ENCODE results near the gene JAKMIP1. TPM values are rescaled to one million over a fixed set of nuclear protein-coding genes. Genes with fewer than 3 reads are reported as not detected.

JAKMIP1 gene
- total RNA-seq, 1 experiment from 2014 or later = not detected

- CTCF ChIA-PET = interaction anchor here (0.8 kb wide), 1 partner anchor 27 kb away, joined by 3 read pairs; no protein-coding TSS in a partner anchor
- POLR2A ChIA-PET = no interaction called here
- H3K4me3 Mint-ChIP-seq (ENCODE audit: unreplicated experiment) = no peak overlapping the region
- H3K9me3 Mint-ChIP-seq (ENCODE audit: unreplicated experiment) = peaks cover 27% of the 10 kb centered on the region
- H3K27me3 Mint-ChIP-seq (ENCODE audit: insufficient read depth, unreplicated experiment) = no peaks in the 10 kb centered on the region
- no peak overlapping the region for H3K27ac Mint-ChIP-seq (ENCODE audit: low read depth, unreplicated experiment)
- H3K36me3 Mint-ChIP-seq (ENCODE audit: insufficient read depth, unreplicated experiment) = no peaks in the 10 kb centered on the region
- TF ChIP-seq CTCF (IDR thresholded peaks at IDR 0.05; ENCODE audit: unreplicated experiment) = no peak
- DNase-seq (ENCODE audit: unreplicated experiment) = no peak
- BruUV-seq (replicated peaks) = no TSS peak
- intact Hi-C loops (cut with micrococcal nuclease) = no loop called here
- no peaks in the 10 kb centered on the region for H3K4me1 Mint-ChIP-seq (ENCODE audit: insufficient read depth, unreplicated experiment)
Measured at GRCh38 chr4:6107886-6108285, 92.5 kb downstream of the JAKMIP1 start.

- H3K4me1 Mint-ChIP-seq (ENCODE audit: insufficient read depth, unreplicated experiment) = no peaks in the 10 kb centered on the region
- no peaks in the 10 kb centered on the region for H3K36me3 Mint-ChIP-seq (ENCODE audit: insufficient read depth, unreplicated experiment)
- BruUV-seq (replicated peaks) = no TSS peak
- H3K9me3 Mint-ChIP-seq (ENCODE audit: unreplicated experiment) = peaks cover 27% of the 10 kb centered on the region
- ChIA-PET POLR2A (no interaction called here), CTCF (no interaction called here)
- no peak overlapping the region for H3K27ac Mint-ChIP-seq (ENCODE audit: low read depth, unreplicated experiment)
- no peak overlapping the region for H3K4me3 Mint-ChIP-seq (ENCODE audit: unreplicated experiment)
- intact Hi-C loops (cut with micrococcal nuclease) = no loop called here
- no peak for TF ChIP-seq CTCF (IDR thresholded peaks at IDR 0.05; ENCODE audit: unreplicated experiment)
- no peaks in the 10 kb centered on the region for H3K27me3 Mint-ChIP-seq (ENCODE audit: insufficient read depth, unreplicated experiment)
- DNase-seq (ENCODE audit: unreplicated experiment) = no peak
Measured at GRCh38 chr4:6107114-6107791, 93.1 kb downstream of the JAKMIP1 start.

GRCh38 chr4:6106156-6106555 is 94.2 kb downstream of the JAKMIP1 start:
- CTCF ChIA-PET = interaction anchor here (0.7 kb wide), 1 partner anchor 108 kb away, joined by 4 read pairs; no protein-coding TSS in a partner anchor
- intact Hi-C loops (cut with micrococcal nuclease) = no loop called here
- H3K9me3 Mint-ChIP-seq (ENCODE audit: unreplicated experiment) = peaks cover 31% of the 10 kb centered on the region
- no peak for TF ChIP-seq CTCF (IDR thresholded peaks at IDR 0.05; ENCODE audit: unreplicated experiment)
- POLR2A ChIA-PET = no interaction called here
- no peaks in the 10 kb centered on the region for H3K27me3 Mint-ChIP-seq (ENCODE audit: insufficient read depth, unreplicated experiment)
- no peak overlapping the region for H3K4me3 Mint-ChIP-seq (ENCODE audit: unreplicated experiment)
- H3K4me1 Mint-ChIP-seq (ENCODE audit: insufficient read depth, unreplicated experiment) = no peaks in the 10 kb centered on the region
- H3K36me3 Mint-ChIP-seq (ENCODE audit: insufficient read depth, unreplicated experiment) = no peaks in the 10 kb centered on the region
- H3K27ac Mint-ChIP-seq (ENCODE audit: low read depth, unreplicated experiment) = no peak overlapping the region
- DNase-seq (ENCODE audit: unreplicated experiment) = no peak
- BruUV-seq (replicated peaks) = no TSS peak

GRCh38 chr4:6105311-6105911 is 94.9 kb downstream of the JAKMIP1 start:
- no peak overlapping the region for H3K27ac Mint-ChIP-seq (ENCODE audit: low read depth, unreplicated experiment)
- H3K9me3 Mint-ChIP-seq (ENCODE audit: unreplicated experiment) = peaks cover 37% of the 10 kb centered on the region
- H3K36me3 Mint-ChIP-seq (ENCODE audit: insufficient read depth, unreplicated experiment) = no peaks in the 10 kb centered on the region
- BruUV-seq (replicated peaks) = no TSS peak
- CTCF ChIA-PET = no interaction called here
- intact Hi-C loops (cut with micrococcal nuclease) = no loop called here
- H3K4me3 Mint-ChIP-seq (ENCODE audit: unreplicated experiment) = no peak overlapping the region
- H3K27me3 Mint-ChIP-seq (ENCODE audit: insufficient read depth, unreplicated experiment) = no peaks in the 10 kb centered on the region
- TF ChIP-seq CTCF (IDR thresholded peaks at IDR 0.05; ENCODE audit: unreplicated experiment) = no peak
- no peak for DNase-seq (ENCODE audit: unreplicated experiment)
- POLR2A ChIA-PET = interaction anchor here (0.7 kb wide), 1 partner anchor 88 kb away, joined by 3 read pairs; no protein-coding TSS in a partner anchor
- H3K4me1 Mint-ChIP-seq (ENCODE audit: insufficient read depth, unreplicated experiment) = no peaks in the 10 kb centered on the region
